Gastroesophageal sphincter (tissue), 3 donors: ENCODE measurements around the gene KCNK2.

Source experiments
- CTCF ChIP-seq, 4 experiments: fragments of 200-600 bp in 2 of 4; fragments of 450-650 bp in 2 of 4; sonication (generic) in 1 of 4; IDR thresholded peaks; one replicate each; pipeline ENCODE4 v1.5.1; 2017 to 2019; ENCODE audit warnings: antibody characterized with exemption in 4 of 4, mild to moderate bottlenecking in 2 of 4, moderate library complexity in 2 of 4
- EP300 ChIP-seq: sonication (generic); formaldehyde crosslinking; IDR thresholded peaks from one replicate; pipeline ENCODE4 v1.6.1; 2017; ENCODE audit warnings: antibody characterized with exemption, mild to moderate bottlenecking
- POLR2A ChIP-seq, 2 donors: fragments of 450-650 bp; IDR thresholded peaks; one replicate each; pipeline ENCODE4 v1.6.1; 2017; ENCODE audit warnings: antibody characterized with exemption in 2 of 2, mild to moderate bottlenecking in 2 of 2, moderate library complexity in 1 of 2
- POLR2AphosphoS5 ChIP-seq: sonication (generic); formaldehyde crosslinking; IDR thresholded peaks from one replicate; pipeline ENCODE4 v1.6.1; 2017; ENCODE audit warnings: antibody characterized with exemption

GRCh38 chr1:215273838-215274516, 191.4 kb downstream of the KCNK2 start:
- TF ChIP-seq CTCF (IDR thresholded peaks at IDR 0.05) (no peak), POLR2A (IDR thresholded peaks at IDR 0.05) (no peak), POLR2AphosphoS5 (no peak), EP300 (no peak)
